HG03558 (cell line): ENCODE results near the gene FOXC2.

Experiments used
- ATAC-seq: cut with Tn5 transposase; IDR thresholded peaks from one replicate; pipeline ENCODE4 v1.9.1; 2021; ENCODE audit warnings: moderate number of reproducible peaks; ENCODE audit not compliant: unreplicated experiment; ENCODE audit errors: extremely low read depth

FOXC2 gene

GRCh38 chr16:86532526-86532815, 34.2 kb upstream of the FOXC2 start:
- no peak for ATAC-seq

- ATAC-seq: no peak
Observed at GRCh38 chr16:86533076-86533475, 33.6 kb upstream of the FOXC2 start.

GRCh38 chr16:86533767-86534351, 32.8 kb upstream of the FOXC2 start:
- no peak for ATAC-seq

GRCh38 chr16:86534779-86535615, 31.6 kb upstream of the FOXC2 start:
- ATAC-seq: no peak

- no peak for ATAC-seq
Observed at GRCh38 chr16:86536621-86537020, 30.0 kb upstream of the FOXC2 start.

GRCh38 chr16:86537486-86537885, 29.1 kb upstream of the FOXC2 start:
- no peak for ATAC-seq

GRCh38 chr16:86538196-86538780, 28.3 kb upstream of the FOXC2 start:
- no peak for ATAC-seq

- no peak for ATAC-seq
Observed at GRCh38 chr16:86540894-86541293, 25.7 kb upstream of the FOXC2 start.

GRCh38 chr16:86541560-86541959, 25.1 kb upstream of the FOXC2 start:
- no peak for ATAC-seq

GRCh38 chr16:86542756-86543750, 23.6 kb upstream of the FOXC2 start:
- ATAC-seq: no peak

GRCh38 chr16:86545481-86545880, 21.1 kb upstream of the FOXC2 start:
- ATAC-seq: no peak

- no peak for ATAC-seq
Observed at GRCh38 chr16:86545954-86546637, 20.5 kb upstream of the FOXC2 start.

GRCh38 chr16:86546638-86547013, 20.0 kb upstream of the FOXC2 start:
- ATAC-seq: no peak

- ATAC-seq: no peak
Observed at GRCh38 chr16:86547286-86547685, 19.3 kb upstream of the FOXC2 start.

GRCh38 chr16:86549076-86549892, 17.3 kb upstream of the FOXC2 start:
- ATAC-seq: no peak

- ATAC-seq: no peak
Observed at GRCh38 chr16:86549893-86550190, 16.8 kb upstream of the FOXC2 start.

GRCh38 chr16:86550281-86550680, 16.3 kb upstream of the FOXC2 start:
- ATAC-seq: no peak

- ATAC-seq: no peak
Observed at GRCh38 chr16:86553356-86553755, 13.3 kb upstream of the FOXC2 start.

GRCh38 chr16:86554599-86554916, 12.1 kb upstream of the FOXC2 start:
- ATAC-seq: no peak
